ENCODE measurements around the gene UTS2B.
A peak's percentile ranks its signal among the peaks of the same experiment; 100 is the strongest.
"Not testable (repeated sequence)": the region's sequence is repeated elsewhere in the genome, so short reads cannot be mapped to it uniquely, and the experiment has no call there.

UTS2B gene

GRCh38 chr3:191316876-191317603 lies 13.3 kb downstream of the UTS2B start:
- no peak for DNase-seq

DNA sequence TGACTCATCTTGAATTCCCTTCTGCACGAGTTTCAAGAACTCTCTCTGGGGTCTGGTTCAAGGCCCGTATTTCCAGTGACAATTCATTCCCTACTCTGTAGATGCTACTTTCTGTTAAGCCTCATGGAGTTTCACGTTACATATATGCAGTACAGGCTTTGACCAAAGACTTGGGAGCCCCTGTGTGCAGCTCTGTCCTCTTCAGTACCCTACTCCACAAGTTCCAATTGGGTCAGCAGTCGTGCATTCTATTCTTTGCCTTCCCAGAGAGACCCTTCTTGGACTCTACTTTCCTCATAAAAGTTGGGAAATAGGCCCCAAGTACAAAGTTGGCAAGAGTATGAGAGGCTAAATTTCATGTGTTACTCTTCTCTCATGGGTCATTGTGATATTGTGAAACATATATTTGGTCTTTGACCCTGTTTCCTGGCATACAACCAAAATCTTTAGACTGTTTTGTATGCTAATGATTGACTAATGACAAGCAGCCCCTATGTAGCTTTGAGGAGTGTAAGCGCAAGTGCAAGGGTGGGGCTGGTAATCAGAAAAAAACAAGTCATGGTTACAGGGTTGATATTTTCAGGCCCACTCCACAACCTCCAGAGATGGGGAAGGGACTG lies 16.1 kb downstream of the UTS2B start:
- no peak for DNase-seq

DNA sequence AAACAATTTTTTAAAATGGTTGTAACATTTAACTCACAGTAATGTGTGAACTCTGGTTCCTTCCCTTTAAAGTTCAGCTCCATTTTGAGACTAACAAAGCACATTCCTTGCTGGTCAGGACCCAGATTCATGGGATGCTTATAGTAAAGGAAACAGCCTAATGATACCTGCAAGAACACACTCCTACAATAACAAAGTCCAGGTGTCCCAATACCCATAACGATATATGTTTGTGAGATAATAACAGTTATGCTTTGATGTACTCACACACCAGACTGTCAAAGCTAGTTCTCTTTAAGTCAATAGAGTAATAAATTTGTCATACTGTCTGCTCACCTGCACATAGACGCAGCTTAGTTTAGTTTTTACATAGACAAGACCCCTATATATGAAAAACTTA lies 17.0 kb downstream of the UTS2B start:
- DNase-seq: no peak

- no peak for DNase-seq
Measured at GRCh38 chr3:191307341-191307740, 23.0 kb downstream of the UTS2B start.

DNA sequence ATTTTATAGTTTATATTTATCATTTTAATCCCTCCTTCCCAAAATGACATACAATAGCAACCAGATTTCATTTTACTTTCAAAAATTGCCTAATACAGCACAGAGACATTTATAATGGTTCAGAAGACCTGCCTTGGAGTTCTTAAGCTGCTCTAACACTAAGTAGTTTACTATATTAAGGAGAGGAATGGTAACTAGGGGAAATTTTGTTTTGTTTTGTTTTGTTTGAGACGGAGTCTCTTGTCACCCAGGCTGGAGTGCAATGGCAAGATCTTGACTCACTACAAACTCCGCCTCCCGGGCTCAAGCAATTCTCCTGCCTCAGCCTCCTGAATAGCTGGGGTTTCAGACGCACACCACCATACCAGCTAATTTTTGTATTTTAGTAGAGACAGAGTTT lies 23.9 kb downstream of the UTS2B start:
- no peak for DNase-seq

DNA sequence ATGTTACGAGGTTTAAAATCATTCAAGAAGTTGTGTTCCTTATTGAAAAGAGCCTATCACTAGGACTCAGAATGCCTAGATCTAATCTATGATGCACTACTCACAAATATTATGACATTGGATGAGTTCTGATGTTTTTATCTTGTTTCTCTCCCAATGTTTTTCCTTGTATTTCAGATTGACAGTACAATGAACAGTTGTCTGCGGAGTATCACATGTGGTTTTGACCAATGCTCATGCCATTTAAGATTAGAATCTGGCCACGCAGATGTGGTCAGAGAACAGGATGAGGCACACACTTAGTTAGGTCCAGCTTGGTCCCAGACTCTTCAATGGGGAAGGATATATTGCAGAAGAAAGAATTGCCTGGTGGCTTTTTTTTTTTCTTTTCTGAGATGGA lies 26.7 kb downstream of the UTS2B start:
- DNase-seq: no peak

DNA sequence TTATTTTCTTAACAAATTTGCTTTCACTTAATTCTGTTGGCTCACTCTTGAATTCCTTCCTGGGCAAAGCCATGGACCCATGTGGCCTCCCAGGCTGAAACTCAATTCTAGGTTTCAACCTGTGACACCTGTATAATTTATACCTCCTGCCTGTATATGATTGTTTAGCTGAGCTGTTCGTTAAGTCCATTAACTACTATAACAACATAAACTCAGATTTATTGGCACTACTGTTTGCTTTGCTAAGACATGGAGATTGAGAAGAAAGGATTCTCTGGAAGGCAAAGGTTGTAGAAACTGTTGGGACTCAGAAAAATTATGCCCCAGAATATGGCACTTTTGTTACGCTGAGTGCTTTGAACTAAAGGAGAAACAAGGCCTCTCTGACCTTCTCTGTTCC lies 27.9 kb downstream of the UTS2B start:
- DNase-seq: no peak

- DNase-seq: no peak
Measured at GRCh38 chr3:191301782-191302411, 28.4 kb downstream of the UTS2B start.

DNA sequence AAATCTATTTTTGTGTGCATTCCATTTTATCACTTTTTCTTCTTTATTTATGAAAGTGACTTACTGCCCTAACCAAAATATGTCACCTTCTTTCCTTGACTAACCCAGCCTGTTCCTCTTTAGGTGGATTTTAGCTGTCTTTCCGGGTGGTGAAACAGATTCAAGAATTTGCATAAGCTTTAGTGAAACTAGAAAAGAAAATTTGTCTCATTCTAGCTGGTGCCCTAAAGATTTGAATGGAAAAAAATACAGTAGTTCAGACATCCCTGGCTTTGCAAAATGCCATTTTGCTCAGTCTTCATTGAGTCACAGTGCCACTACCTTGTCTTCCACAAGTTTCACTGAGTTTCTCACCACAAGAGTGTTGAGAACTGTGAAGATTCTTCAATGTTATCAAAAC lies 29.3 kb downstream of the UTS2B start:
- DNase-seq: no peak

GRCh38 chr3:191300422-191300821 lies 29.9 kb downstream of the UTS2B start:
- no peak for DNase-seq

GRCh38 chr3:191298846-191299245 lies 31.5 kb downstream of the UTS2B start:
- DNase-seq: no peak

DNA sequence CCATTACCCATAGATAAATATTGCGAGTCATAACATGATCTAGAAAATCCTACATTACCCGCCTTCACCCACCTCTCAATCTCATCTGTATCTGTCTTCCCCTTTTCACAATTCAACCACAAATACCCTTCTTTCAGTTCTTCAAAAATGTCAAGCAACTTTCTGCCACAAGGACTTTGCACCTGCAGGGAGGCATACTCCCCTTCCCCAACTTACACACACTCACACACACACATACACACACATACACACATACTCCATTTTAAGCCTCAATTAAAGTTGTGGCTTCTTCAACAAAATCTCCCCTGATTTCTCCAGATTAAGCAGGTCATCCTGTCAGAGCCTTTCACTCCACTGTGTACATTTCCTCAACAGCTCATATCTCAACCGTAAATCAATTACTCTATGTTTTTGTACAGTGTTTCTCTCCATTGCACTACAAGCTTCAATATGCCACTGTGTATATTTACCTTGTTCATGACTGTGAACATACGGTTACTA lies 34.2 kb downstream of the UTS2B start:
- peak; percentile 22 for DNase-seq

- DNase-seq: no peak
Measured at GRCh38 chr3:191294291-191294690, 36.0 kb downstream of the UTS2B start.

DNA sequence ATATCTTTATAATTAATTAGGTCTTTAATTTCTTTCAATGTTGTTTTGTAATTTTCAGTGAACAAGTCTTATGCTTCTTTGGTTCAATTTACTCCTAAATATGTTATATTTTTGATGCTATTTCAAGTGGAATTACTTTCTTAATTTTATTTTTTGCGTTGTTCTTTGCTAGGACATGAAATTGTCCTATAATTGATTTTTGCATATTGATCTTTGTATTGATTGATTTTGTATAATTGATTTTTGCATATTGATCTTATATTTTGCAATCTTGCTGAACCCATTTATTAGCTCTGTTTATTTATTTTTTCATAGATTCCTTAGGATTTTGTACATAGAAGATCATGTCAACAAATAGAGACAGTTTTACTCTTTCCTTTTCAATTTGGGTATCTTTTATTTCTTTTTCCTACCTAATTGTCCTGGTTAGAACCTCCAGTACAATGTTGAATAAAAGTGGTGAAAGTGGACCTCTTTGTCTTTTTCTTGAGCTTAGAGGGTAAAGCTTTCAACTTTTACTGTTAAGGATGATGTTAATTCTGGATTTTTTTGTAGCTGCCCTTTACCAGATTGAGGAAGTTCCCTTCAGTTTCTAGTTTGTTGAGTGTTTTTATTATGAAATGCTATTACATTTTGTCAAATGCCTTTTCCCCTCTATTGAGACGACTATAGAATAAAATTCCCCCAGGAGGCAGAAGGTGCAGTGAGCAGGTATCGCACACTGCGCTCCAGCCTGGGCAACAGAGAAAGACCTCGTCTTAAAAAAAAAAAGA lies 37.9 kb downstream of the UTS2B start:
- no peak for DNase-seq

DNA sequence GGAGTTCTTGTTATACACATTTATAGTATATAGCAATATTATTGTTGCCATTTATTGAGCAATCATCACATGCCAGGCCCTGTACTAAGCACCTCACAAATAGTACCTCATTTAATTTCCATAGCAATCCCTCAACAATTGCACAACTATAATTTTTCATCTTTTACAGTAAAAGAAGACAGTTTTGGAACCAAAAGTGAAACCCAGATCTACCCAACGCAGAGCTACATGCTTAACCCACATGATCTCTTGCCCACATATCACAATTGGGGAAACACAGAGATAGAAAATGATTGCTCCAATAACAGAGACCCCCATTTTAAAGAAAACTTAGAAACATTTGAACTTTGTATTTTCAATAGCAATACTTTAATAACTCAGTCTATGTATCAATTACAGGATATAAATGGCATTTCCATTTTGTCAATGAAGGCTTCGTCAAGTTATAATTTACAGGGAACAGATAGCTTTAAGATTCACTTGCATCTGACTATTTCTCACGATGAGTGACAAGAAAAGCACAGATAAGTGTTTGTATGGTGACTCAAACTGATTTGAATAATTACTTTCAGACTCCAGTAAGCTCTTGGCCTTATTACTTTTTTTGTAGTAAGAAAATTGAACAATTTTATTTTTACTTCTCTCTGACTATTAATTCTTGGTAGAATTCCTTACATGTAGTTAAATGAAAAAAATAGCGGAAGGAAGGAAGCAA lies 39.9 kb downstream of the UTS2B start:
- no peak for DNase-seq

GRCh38 chr3:191283400-191283799 lies 46.9 kb downstream of the UTS2B start:
- DNase-seq: no peak

- no peak for DNase-seq
Measured at GRCh38 chr3:191282251-191283185, 47.8 kb downstream of the UTS2B start.

GRCh38 chr3:191280882-191281281 lies 49.4 kb downstream of the UTS2B start:
- DNase-seq: no peak

GRCh38 chr3:191280111-191280510 lies 50.2 kb downstream of the UTS2B start:
- DNase-seq: no peak

- DNase-seq: no peak
Measured at GRCh38 chr3:191275751-191276150, 54.6 kb downstream of the UTS2B start.

- DNase-seq: not testable (repeated sequence)
Measured at GRCh38 chr3:191275244-191275643, 55.1 kb downstream of the UTS2B start.

All from SIG-M5 (cell line).